Forelimb muscle (tissue), 1 donor: Measurements from ENCODE around the gene MOXD1. TPM values are rescaled to one million over a fixed set of nuclear protein-coding genes. Genes with fewer than 3 reads are reported as not detected.

ENCODE experiments used
- DNase-seq: peaks from one replicate; pipeline ENCODE4 v3.0.0-alpha.2; 2013; ENCODE audit warnings: low read depth
- polyA plus RNA-seq: library from polyadenylated mRNA; unstranded; fragments of 120-200 nt; gene quantifications from one replicate; pipeline ENCODE4 v1.2.1, GENCODE V29; 2013; ENCODE audit not compliant: insufficient read length

The MOXD1 gene
- polyA plus RNA-seq, 1 donor = 2.8 TPM

DNA sequence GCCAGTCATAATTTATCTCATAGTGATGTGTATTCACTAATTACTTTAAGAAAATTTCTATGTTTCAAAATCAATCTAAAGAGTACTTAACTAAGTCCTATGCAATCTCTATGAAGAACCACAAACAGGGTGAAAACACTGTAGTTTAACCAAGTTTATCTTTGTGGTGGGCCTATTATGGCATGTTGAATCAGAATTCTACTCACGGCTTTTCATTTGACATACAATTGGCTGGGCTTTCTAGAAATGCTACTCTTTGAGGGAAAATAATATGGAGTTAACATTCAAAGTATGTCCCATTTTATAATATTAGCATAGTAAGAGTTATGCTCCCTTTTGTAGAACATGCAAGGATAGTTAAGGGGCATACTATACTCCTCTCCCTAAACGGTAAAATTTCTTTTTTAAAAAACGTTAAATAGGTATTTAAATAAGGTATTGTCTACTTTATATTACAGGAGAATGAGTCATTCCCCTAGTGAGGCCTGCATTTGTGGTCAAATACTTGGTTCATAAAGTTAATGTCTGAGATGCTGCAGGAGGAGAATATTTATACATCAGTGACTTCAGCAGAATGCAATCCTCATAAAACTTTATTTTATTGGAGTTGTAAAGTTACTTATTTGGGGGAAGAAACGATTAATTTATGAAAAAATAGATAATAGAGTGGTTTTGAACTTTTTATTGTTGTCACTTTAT is 1.8 kb downstream of the MOXD1 start:
- no peak for DNase-seq

DNA sequence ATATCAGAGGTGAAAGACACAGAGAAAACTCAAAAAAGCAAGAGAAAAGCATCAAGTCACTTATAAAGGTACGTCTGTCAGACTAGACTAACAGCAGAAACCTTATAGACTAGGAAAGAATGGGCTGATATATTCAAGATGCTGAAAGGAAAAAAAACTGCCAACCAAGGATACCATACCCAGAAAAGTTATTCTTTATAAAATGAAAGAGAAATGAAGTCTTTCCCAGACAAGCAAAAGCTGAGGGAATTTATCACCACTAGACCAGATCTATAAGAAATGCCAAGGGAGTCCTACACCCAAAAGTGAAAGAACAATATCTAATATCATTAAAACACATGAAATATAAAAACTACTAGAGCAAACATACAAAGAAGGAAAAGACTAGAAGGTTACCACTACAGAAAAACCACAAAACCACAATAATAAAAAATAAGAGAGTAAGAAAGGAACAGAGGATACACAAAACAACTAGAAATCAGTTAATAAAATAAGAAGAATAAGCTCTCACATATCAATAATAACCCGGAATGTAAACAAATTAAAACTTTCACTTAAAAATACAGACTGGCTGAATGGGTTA is 6.2 kb downstream of the MOXD1 start:
- no peak for DNase-seq

DNA sequence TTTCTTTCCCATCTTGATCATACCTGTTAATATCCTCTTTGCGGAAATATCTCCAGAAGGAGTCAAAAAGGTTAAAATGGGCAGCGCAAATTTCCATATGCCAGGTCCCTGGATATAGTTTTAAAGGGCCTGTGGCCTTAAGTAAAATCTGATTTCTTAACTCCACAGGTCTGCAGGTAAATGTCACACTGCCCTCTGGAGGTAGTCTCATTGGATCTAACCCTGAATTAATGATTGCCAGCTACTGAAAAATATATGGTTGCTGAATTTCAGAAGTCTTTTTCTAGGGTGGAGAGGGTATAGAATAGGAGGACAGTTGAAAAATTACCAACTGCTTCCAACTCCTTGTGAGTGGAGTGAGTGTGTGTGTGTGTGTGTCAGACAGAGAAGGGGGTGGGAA is 8.5 kb downstream of the MOXD1 start:
- no peak for DNase-seq

DNA sequence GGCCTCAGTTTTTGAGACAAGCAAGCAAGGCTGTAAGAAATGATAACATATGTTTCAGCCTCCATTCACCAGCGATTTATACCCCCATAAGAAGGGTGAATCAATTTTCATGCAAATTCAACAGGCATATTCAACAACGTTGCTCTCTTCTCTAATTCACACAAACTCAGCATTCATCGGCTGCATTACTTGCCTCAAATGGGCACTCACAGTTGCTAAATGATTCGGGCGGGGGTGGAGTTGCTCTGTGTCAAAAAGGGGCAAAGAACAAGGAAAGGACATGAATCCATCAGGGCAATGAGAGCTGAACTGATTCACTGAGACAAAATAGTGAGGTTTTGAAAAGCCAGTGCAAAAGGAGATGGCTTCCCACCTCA is 9.0 kb downstream of the MOXD1 start:
- no peak for DNase-seq

DNA sequence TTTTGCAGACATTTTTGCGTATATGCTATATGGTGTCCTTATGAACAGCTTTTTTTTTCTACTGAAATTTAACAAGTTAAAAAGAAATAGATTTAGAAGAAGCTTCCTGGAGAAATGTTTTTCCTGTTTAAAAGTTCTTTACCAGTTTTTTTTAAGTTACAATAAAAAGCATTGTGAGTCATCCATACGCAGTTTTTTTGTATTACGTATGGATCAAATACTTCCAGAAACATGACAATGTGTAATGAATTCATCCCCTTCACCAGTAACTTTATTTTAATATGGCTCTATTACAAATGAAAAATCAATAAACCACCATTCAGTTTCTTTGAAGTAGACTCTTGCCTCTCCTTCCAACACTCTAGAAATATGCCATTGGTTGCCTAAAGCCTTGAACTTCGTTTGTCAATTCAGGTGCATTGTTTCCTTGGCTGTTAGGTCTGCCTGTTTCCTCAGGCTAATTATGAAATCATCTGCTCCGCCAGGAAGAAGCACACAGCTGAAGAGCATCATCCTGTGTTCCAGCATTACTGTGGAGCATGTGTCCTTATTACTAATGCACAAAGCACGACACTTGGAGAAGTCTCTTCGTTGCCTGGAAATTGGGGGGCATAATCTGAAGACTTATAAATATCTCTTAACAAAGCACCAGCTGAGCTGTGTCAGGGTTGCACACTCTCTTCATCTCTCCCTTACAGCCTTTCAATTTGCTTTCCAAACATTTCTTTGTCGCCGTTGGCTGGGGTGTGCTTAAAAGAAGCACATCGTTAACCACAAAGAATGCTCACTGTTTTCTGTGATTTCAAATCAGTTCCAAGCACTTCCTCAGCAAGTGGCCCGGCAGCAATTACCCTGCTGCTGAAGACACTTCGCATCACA is 9.6 kb downstream of the MOXD1 start:
- no peak for DNase-seq

DNA sequence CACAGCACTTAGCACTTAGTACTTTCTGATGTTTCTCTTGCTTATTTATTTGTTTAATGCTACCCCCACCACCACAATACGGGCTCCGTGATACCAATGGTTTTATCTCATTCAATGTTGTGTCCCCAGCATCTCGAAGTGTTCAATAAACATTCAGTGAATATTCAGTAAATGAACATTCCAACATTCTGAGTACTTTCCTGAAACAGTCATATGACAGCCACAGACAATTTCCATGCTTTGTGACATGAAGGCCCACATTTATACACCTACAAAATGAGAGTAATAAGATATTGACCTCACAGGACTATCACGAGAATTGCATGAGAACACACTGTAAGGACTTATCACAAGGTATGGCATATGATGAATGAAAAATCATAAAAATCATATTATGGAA is 10.8 kb downstream of the MOXD1 start:
- no peak for DNase-seq

DNA sequence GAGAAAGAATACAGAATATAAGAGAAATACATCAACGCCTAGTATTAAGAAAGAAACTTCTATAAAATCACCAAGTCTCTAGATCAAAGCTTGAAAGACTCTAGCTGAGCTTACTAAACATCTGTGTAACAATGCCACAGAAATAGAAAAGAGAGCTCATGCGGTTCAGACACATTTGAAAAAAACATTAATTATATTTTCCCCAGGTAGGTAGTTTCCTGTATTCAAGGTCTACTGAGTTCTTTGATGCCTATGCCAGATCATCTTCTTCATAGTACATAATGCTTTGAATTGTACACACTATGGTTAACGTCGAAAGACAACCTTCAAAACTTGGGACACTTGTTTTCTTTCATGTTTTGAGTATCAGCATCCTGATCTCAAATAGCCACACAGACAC is 11.3 kb downstream of the MOXD1 start:
- no peak for DNase-seq

DNA sequence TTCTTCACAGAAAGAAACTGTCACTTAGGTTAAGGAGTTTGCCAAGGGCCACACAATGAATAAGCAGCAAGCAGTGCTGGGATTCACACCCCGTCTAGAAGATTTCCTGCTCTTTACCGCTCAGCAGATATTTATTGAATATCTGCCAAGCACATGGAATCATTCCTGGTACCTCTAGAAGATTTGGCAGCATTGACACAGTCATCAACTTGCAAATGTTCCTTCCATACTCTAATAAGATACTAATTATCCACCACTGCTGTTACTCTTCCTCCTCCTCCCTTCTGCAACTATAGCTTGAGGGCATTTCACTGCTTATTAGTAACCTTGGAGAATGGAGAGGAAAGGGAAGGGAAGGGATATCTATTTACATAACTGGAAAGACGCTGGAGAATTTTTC is 13.0 kb downstream of the MOXD1 start:
- no peak for DNase-seq

DNA sequence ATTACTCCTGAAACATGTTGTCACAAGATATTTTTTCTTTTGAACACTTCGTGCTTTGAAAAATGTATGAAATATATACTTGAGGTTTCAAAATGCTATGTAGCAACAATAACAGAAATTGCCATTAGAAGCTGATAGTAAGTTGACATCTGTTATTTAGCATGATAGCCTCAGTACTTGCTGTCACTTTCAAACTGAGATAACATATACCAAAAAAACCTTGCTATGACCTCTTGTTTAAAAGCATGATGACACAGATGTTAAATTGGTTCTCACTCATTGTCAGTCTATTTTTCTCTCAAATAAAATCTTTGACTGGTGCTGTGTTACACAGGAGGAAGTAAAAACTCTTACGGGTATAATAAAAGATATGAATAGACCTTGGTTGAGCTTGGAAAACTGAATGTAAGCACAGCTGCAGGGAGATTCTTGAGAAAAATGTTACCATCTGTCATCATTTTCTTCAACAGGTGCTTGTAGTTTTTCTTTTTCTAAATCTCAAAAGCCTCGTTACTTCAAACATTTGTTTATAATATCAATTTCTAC is 18.6 kb downstream of the MOXD1 start:
- DNase-seq = no peak

DNA sequence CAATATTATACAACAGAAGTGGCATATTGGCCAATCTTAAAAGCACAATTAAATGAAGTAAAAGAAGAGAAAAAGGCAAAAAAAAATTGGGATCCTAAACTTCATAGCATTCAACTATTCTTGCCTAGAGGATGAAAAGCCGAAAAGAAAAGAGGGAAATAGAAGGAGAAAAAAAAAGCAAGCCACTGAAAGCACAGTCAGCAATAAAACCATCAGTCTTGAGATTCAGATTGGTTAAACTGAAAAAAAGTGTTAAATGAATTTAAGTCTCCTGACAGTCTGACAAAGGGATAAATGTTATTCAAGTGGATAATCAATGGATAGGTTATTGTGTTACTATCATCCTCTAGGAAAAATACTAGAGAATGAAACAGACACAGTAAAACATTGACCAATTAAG is 19.9 kb downstream of the MOXD1 start:
- no peak for DNase-seq

DNA sequence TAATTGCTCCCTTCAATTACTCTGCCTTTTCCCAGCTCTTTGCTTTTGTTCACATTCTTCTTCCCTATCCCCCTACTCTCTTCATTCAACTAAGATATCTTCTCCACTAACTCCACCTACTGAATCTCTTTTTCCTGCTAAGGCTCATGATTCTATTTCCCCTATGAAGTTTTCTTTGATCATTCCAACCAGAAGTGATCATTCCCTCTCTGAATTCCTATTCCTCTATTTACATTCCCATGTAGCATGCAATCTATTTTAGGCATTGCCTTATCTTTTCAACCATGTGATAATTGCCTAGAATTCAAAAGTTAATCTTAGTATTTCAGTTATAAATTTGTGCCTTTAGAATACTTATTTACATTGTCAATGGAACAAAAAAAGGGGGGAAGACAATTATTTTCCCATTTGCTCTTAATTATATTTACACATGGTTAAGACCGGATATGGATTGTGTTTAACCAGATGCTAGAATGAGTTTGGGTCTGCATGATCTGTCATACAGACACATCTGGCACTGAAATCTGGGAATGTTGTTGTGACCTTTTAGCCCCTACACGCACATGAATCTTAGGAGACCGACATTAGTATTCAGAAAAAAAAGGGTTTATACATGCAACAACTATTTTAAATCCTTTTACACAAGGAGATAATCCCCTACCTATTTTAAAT is 20.8 kb downstream of the MOXD1 start:
- DNase-seq = no peak

DNA sequence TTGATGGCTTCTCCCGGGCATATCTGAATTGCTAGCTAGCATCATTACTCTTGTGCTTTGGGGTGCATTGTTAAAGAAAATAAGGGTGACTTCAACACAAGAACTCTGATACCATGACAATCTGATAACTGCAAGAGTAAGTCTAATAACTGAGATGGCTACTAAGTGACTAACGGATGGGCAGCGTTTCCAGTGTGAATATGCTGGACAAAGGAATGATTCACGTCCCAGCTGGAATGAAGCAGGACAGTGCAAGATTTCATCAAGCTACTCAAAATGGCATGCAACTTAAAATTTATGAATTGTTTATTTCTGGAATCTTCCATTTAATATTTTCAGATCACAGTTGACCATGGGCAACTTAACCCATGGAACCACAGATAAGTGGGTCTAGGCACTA is 31.7 kb downstream of the MOXD1 start:
- DNase-seq = no peak

DNA sequence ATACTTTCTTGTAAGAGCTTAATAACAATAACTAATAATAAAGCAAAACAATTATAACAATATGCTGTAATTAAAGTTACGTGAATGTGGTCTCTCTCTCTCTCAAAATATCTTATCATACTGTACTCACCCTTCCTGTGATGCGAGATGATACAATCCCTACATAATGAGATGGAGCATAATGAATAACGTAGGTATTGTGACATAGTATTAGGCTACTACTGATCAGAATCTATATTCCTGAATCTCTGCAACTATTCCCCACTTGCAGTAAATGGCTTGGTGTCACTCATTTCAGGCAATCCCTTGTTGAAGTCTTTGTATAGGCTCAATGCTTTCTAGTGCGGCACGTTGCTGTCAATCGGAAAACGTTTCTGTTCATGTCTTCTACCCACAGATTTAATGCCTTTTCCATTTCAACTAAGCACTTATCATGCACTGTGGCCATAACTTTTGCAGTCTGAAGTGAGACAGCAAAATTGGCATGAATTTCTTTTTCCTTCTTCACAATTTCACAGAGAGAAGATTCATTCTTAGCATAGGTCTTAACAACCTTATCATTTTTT is 32.3 kb downstream of the MOXD1 start:
- no peak for DNase-seq

DNA sequence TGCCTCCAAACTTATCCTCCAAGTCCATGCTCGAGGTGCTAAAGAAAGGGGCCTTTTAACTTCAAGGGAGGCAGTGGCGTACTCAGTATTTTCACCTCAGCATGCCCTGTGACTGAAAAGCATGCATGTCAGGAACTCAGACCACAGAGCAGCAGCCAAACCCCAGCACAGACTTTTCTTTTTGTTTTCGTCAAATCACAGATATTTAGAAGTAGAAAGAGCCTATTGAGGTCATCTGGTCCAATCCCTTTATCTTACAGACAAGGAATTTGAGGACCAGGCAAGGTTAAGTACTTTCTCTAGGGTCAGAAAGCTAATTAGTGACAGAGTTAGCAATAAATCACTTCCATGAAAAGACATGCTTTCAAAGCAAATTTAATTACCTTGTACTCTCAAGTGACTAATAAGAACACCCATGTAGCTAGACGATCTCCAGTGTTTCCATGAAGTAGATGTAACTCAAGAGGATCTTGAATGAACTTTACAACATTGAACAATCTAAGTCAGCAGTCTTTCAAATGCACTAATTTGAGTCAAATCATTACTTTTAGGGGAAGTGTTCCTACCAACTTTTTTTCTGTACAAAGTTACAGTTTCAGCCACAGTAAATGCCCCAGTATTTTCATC is 35.9 kb downstream of the MOXD1 start:
- DNase-seq = no peak

DNA sequence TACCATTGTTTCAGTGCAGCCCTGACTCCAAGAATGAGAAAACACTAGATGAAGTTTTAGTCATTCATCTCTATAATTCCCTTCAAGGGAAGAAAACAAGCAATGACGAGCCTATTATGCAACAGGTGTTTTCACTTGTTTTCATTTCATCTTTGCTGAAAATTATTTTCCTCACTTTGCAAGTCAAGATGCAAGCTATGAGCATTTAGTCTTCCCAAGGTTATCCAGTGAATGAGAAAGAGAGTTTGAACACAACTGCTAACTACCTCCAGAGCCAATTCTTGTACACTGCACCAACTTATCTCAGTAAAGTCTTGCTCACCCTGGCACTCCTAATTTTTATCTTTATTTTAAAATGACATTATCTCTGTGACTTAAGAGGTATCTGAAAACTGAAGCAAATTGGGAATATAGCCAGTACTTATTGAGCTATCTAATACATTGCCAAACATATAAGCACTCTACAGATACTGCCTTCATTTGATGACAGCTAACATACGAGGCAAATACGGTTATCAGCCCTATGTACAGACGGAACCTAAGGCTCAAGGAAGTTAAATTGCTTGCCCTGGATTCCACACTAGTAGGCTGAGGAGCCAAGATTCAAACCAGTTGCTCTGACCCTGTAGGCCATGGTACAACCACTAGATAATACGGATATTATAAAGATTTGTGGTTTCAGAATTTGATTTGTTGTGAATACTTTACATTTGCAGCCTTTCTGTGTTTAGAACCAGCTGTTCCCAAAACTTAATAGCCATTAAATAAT is 36.8 kb downstream of the MOXD1 start:
- DNase-seq = no peak

DNA sequence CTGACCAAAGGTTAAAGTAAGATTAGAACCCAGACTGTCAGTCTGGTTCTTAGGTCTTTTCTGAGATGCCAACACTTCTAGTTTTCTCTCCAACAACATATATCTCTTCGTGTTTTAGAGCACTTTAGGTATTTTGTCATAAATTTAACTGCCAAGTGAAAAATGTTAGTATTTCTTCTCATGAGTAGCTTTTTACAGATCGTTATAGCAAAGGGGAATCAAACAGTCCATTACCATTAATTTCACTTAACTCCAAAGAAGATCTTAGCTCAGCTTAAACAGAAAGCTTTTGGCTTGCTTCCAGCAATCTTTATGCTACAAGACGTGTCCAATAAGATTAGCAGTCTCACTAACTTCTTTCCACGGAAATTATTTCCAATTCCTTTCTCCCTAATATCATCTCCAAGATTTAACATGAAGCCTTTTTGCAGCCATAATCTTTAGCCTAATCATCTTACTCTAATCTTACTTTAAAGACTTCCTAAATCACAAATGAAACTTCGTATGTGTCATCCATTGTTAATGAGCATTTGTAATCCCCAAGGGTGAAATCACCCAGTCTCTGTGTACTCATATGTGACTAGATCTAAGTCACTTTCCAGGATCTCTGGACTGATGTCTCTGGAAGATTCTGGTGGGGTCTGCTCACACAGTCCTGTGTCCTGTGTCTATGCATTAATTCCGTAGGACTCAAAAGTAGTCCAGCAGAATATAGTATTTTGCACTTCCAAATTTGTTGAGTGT is 38.7 kb downstream of the MOXD1 start:
- DNase-seq = no peak

DNA sequence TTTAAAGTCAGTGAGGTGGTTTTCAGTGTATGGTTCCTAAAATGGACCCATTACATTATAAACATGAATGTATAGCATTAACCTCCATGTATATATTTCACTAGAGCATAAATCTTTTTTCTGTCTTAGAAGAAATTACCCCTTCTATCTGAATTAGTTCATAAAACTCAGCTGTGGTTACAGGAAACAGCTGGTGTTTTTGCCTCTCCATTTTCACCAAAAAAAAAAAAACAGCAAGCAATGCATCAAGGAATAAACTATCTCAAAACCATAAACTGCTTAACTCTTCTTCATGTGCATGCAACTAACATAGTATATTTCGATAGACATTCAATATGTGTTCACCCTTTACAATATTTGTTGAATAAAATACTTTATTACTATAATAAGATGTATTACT is 40.2 kb downstream of the MOXD1 start:
- no peak for DNase-seq

DNA sequence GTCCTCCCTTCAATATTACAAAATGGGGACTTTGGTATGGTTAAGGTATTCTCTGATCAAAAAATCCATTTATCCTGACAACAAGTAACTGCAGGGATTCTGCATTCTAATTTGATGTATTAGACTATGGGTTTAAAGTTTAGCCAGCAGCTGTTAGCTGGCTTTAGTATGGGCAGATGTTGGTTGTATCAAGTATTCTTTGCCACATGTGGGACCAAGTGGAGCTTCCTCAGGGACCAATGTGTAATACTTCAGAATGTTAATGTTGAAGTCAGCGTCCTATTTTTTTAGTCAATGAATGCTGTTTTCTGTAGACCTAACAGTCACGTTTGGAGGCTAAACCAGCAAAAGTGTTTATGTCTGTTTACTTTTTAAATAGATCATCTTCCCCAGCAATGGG is 41.4 kb downstream of the MOXD1 start:
- no peak for DNase-seq

DNA sequence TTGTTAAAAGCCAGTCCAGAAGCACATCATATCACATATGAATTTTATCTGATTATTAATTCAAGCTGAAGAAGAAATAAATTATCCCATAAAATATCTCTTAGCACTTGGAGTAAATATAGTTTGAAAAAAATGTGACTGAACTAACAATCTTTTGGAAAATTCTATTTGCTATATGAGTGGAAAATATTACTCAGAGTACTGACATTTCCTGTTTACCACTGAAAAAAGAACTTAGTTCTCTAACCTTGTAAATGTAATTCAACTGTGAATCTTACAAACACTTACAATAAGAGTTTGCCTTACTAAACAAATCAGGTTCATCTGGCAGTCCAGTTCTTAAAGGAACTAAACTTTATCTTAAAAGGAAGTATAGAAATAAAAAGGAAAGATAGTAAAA is 44.2 kb downstream of the MOXD1 start:
- no peak for DNase-seq
